Mesenchymal stem cell (in vitro differentiated cells and primary cell): ENCODE results near the gene MLN.

Experiments used
- DNase-seq: peaks from one replicate; pipeline ENCODE4 v3.0.0-alpha.2; 2013
- H2AFZ ChIP-seq: one replicate; pipeline ENCODE4 v1.6.1; 2013; ENCODE audit warnings: low read depth, mild to moderate bottlenecking, control low read depth, inconsistent platforms, low read length, moderate library complexity
- H2AK5ac ChIP-seq: 2 replicates; pipeline ENCODE4 v1.6.1; 2013; ENCODE audit warnings: low read length, moderate library complexity, mild to moderate bottlenecking, inconsistent platforms; ENCODE audit not compliant: severe bottlenecking
- H2BK120ac ChIP-seq: one replicate; pipeline ENCODE4 v1.6.1; 2013; ENCODE audit warnings: low read depth, mild to moderate bottlenecking, inconsistent platforms, low read length, moderate library complexity
- H2BK12ac ChIP-seq, 2 experiments: one replicate each; pipeline ENCODE4 v1.6.1; 2013; ENCODE audit warnings: inconsistent platforms in 2 of 2, low read length in 2 of 2, mild to moderate bottlenecking in 2 of 2, moderate library complexity in 2 of 2, control low read depth in 1 of 2
- H2BK15ac ChIP-seq: one replicate; pipeline ENCODE4 v1.6.1; 2013; ENCODE audit warnings: mild to moderate bottlenecking, low read depth, inconsistent platforms; ENCODE audit not compliant: poor library complexity, severe bottlenecking
- H2BK5ac ChIP-seq: 2 replicates; pipeline ENCODE4 v1.6.1; 2013; ENCODE audit warnings: low read depth, mild to moderate bottlenecking, low read length, control low read depth, inconsistent platforms; ENCODE audit not compliant: poor library complexity, severe bottlenecking
- H3K14ac ChIP-seq, 2 experiments: one replicate each; pipeline ENCODE4 v1.6.1; 2013; ENCODE audit warnings: inconsistent platforms in 2 of 2, low read length in 2 of 2, control low read depth in 1 of 2, mild to moderate bottlenecking in 1 of 2, moderate library complexity in 1 of 2
- H3K18ac ChIP-seq, 2 experiments: one replicate each; pipeline ENCODE4 v1.6.1; 2013; ENCODE audit warnings: inconsistent platforms in 2 of 2, low read length in 2 of 2, control low read depth in 1 of 2, low read depth in 1 of 2, mild to moderate bottlenecking in 1 of 2
- H3K23ac ChIP-seq, 2 experiments: one replicate each; pipeline ENCODE4 v1.6.1; 2013; ENCODE audit warnings: inconsistent platforms in 2 of 2, low read length in 2 of 2, mild to moderate bottlenecking in 2 of 2, moderate library complexity in 2 of 2, control low read depth in 1 of 2
- H3K27ac ChIP-seq: 2 replicates; pipeline ENCODE4 v1.5.1; 2013; ENCODE audit warnings: mild to moderate bottlenecking, moderate library complexity, low read length, control low read depth, inconsistent platforms; ENCODE audit not compliant: poor library complexity, severe bottlenecking
- H3K27me3 ChIP-seq, 2 experiments: 2 replicates each; pipeline versions ENCODE4 v1.6.1 to v1.7.0; 2013; ENCODE audit warnings: low read length in 2 of 2, mild to moderate bottlenecking in 2 of 2, moderate library complexity in 2 of 2, control low read depth in 1 of 2, inconsistent platforms in 1 of 2; ENCODE audit not compliant: control insufficient read depth in 1 of 2, insufficient read depth in 1 of 2
- H3K36me3 ChIP-seq, 2 experiments: 2 replicates each; pipeline versions ENCODE4 v1.6.1 to v1.7.0; 2013; ENCODE audit warnings: low read length in 2 of 2, control low read depth in 1 of 2, inconsistent platforms in 1 of 2, low read depth in 1 of 2, mild to moderate bottlenecking in 1 of 2; ENCODE audit not compliant: insufficient read depth in 2 of 2, control insufficient read depth in 1 of 2
- H3K4ac ChIP-seq, 2 experiments: one replicate each; pipeline ENCODE4 v1.6.1; 2013; ENCODE audit warnings: inconsistent platforms in 2 of 2, low read length in 2 of 2, mild to moderate bottlenecking in 2 of 2, moderate library complexity in 2 of 2, control low read depth in 1 of 2, low read depth in 1 of 2
- H3K4me1 ChIP-seq: 2 replicates; pipeline ENCODE4 v1.6.1; 2013; ENCODE audit warnings: low read depth, low read length, control low read depth; ENCODE audit not compliant: control insufficient read depth, insufficient read depth
- H3K4me2 ChIP-seq: 2 replicates; pipeline ENCODE4 v1.6.1; 2013; ENCODE audit warnings: low read length, mild to moderate bottlenecking, inconsistent platforms; ENCODE audit not compliant: poor library complexity, severe bottlenecking
- H3K4me3 ChIP-seq, 2 experiments: 2 replicates each; pipeline versions ENCODE4 v1.5.1 to v1.7.0; 2013; ENCODE audit warnings: low read length in 2 of 2, mild to moderate bottlenecking in 2 of 2, control low read depth in 1 of 2, low read depth in 1 of 2; ENCODE audit not compliant: insufficient read depth in 1 of 2
- H3K79me1 ChIP-seq: replicated peaks from 2 replicates; pipeline ENCODE4 v1.6.1; 2013; ENCODE audit warnings: mild to moderate bottlenecking, control low read depth, low read length, inconsistent platforms; ENCODE audit not compliant: poor library complexity, severe bottlenecking
- H3K9ac ChIP-seq: 2 replicates; pipeline ENCODE4 v1.7.0; 2013; ENCODE audit warnings: mild to moderate bottlenecking, low read length, moderate library complexity
- H3K9me3 ChIP-seq: 2 replicates; pipeline ENCODE4 v1.7.0; 2013; ENCODE audit warnings: mild to moderate bottlenecking, low read length; ENCODE audit not compliant: control insufficient read depth
- H4K8ac ChIP-seq: one replicate; pipeline ENCODE4 v1.6.1; 2013; ENCODE audit warnings: inconsistent platforms, mild to moderate bottlenecking, low read length, moderate library complexity
- H4K91ac ChIP-seq: one replicate; pipeline ENCODE4 v1.6.1; 2013; ENCODE audit warnings: mild to moderate bottlenecking, low read length, inconsistent platforms
- WGBS: methylation state at CpG from one replicate; pipeline ENCODE4 v1.1.7; 2013; ENCODE audit warnings: mixed read lengths; 5-methylcytosine and 5-hydroxymethylcytosine counted together

Gene MLN

GRCh38 chr6:33790910-33791309, 12.9 kb downstream of the MLN start:
- DNase-seq, result no peak
- Histone ChIP-seq H2BK12ac (peak overlapping the region in 1 of 2 experiments; percentile 32), H4K91ac (no peak overlapping the region), H3K4me1 (peaks cover 30% of the 10 kb centered on the region), H3K79me1 (peaks cover 16% of the 10 kb centered on the region), H3K27ac (no peak overlapping the region), H3K4me2 (no peak overlapping the region), H3K9me3 (no peaks in the 10 kb centered on the region), H2BK120ac (no peak overlapping the region), H3K36me3 (peaks cover under 1 to 6% of the 10 kb centered on the region in 2 experiments), H3K4me3 (no peak overlapping the region), H3K18ac (no peak overlapping the region), H4K8ac (no peak overlapping the region), H3K9ac (no peak overlapping the region), H3K4ac (no peak overlapping the region), H3K27me3 (peaks cover 0 to 34% of the 10 kb centered on the region in 2 experiments), H2AFZ (no peak overlapping the region), H3K23ac (no peak overlapping the region), H2AK5ac (peak overlapping the region; percentile 7), H2BK15ac (no peak overlapping the region), H2BK5ac (no peak overlapping the region), H3K14ac (no peak overlapping the region)
- 87% methylated on average over 5 of the region's 5 CpGs for WGBS

DNA sequence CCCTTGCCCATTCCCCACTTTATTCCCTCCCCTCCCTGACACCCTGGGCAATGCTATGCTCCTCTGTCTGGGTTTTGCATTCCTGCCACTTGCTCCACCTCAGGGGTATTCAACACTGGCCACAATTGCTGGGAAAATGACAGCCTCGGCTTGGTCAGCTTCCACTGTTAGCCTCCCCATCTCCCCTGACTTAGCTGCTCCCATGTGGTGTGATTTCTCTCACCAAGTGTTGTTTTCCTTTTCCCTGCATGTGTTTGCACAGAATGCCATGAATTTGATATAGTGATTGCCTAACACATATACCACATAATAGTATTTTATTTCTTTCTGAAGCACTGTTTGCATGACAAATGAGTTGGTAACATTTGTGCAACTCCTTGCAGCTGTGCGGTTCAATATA, 13.4 kb downstream of the MLN start:
- no peak overlapping the region for H3K4me2 ChIP-seq
- H3K4ac ChIP-seq, result no peak overlapping the region
- H3K23ac ChIP-seq, result no peak overlapping the region
- H2AK5ac ChIP-seq, result peak overlapping the region; percentile 35
- H3K27ac ChIP-seq, result no peak overlapping the region
- no peak overlapping the region for H2BK12ac ChIP-seq
- DNase-seq, result no peak
- no peak overlapping the region for H3K14ac ChIP-seq
- peak overlapping the region; percentile 45 for H2BK15ac ChIP-seq
- peaks cover 2 to 7% of the 10 kb centered on the region in 2 experiments for H3K36me3 ChIP-seq
- H3K79me1 ChIP-seq, result peaks cover 16% of the 10 kb centered on the region
- H3K9ac ChIP-seq, result no peak overlapping the region
- no peak overlapping the region for H3K18ac ChIP-seq
- H3K9me3 ChIP-seq, result no peaks in the 10 kb centered on the region
- no peak overlapping the region for H4K8ac ChIP-seq
- no peak overlapping the region for H2AFZ ChIP-seq
- H2BK120ac ChIP-seq, result no peak overlapping the region
- WGBS, result 98% methylated on average over 2 of the region's 2 CpGs
- H3K4me3 ChIP-seq, result no peak overlapping the region
- H3K4me1 ChIP-seq, result peaks cover 29% of the 10 kb centered on the region
- no peak overlapping the region for H4K91ac ChIP-seq
- H3K27me3 ChIP-seq, result peaks cover 0 to 30% of the 10 kb centered on the region in 2 experiments
- H2BK5ac ChIP-seq, result no peak overlapping the region

GRCh38 chr6:33789550-33789895, 14.3 kb downstream of the MLN start:
- 89% methylated on average over 10 of the region's 11 CpGs for WGBS
- peak overlapping the region in 1 of 2 experiments; percentile 84 for H3K4me3 ChIP-seq

GRCh38 chr6:33788694-33789549, 14.9 kb downstream of the MLN start, which contains the start of gene LEMD2:
Gene LEMD2 (minus strand): TSS chr6:33789130. CDS start chr6:33789116, 14 bp downstream.
- WGBS, result 6% methylated on average over 56 of the region's 86 CpGs
- Histone ChIP-seq H3K4me2 (peak within 1 kb of the TSS; percentile 66), H2BK12ac (peak within 1 kb of the TSS in 1 of 2 experiments; percentile 81), H2BK5ac (peak within 1 kb of the TSS; percentile 92), H2BK120ac (peak within 1 kb of the TSS; percentile 89), H4K91ac (peak within 1 kb of the TSS; percentile 94), H2BK15ac (peak within 1 kb of the TSS; percentile 88), H3K4ac (peak within 1 kb of the TSS; percentile 91 to 99), H4K8ac (peak within 1 kb of the TSS; percentile 96), H3K27me3 (peaks cover 0 to 15% of the 10 kb centered on the region in 2 experiments), H3K23ac (peak within 1 kb of the TSS in 1 of 2 experiments; percentile 87), H3K18ac (peak within 1 kb of the TSS; percentile 97 to 99), H2AFZ (peak within 1 kb of the TSS; percentile 88), H3K4me3 (peak within 1 kb of the TSS; percentile 84 to 93), H3K14ac (peak within 1 kb of the TSS in 1 of 2 experiments; percentile 98), H3K9ac (peak within 1 kb of the TSS; percentile 94), H2AK5ac (peak within 1 kb of the TSS; percentile 61), H3K9me3 (no peaks in the 10 kb centered on the region), H3K79me1 (peaks cover 23% of the 10 kb centered on the region), H3K4me1 (peaks cover 24% of the 10 kb centered on the region), H3K27ac (peak within 1 kb of the TSS; percentile 71), H3K36me3 (peaks cover 15 to 20% of the 10 kb centered on the region in 2 experiments)
- DNase-seq, result peak; percentile 93

More at GRCh38 chr6:33789550-33789895, 14.3 kb downstream of the MLN start:
- no peak overlapping the region for H2BK15ac ChIP-seq
- H2BK120ac ChIP-seq, result no peak overlapping the region
- peak overlapping the region; percentile 81 for H4K8ac ChIP-seq
- no peak overlapping the region for H3K27ac ChIP-seq
- no peak overlapping the region for H2BK5ac ChIP-seq
- peak overlapping the region; percentile 9 to 87 for H3K18ac ChIP-seq
- peak overlapping the region in 1 of 2 experiments; percentile 93 for H3K14ac ChIP-seq
- DNase-seq, result no peak
- H3K4ac ChIP-seq, result peak overlapping the region; percentile 9 to 97
- H3K27me3 ChIP-seq, result peaks cover 0 to 21% of the 10 kb centered on the region in 2 experiments
- peak overlapping the region; percentile 3 for H4K91ac ChIP-seq
- no peaks in the 10 kb centered on the region for H3K9me3 ChIP-seq
- peaks cover 24% of the 10 kb centered on the region for H3K4me1 ChIP-seq
- H3K23ac ChIP-seq, result peak overlapping the region in 1 of 2 experiments; percentile 79
- H3K79me1 ChIP-seq, result peaks cover 20% of the 10 kb centered on the region
- H2AK5ac ChIP-seq, result peak overlapping the region; percentile 49
- peak overlapping the region; percentile 94 for H3K9ac ChIP-seq
- H3K4me2 ChIP-seq, result peak overlapping the region; percentile 41
- peak overlapping the region in 1 of 2 experiments; percentile 81 for H2BK12ac ChIP-seq
- H3K36me3 ChIP-seq, result peaks cover 11 to 15% of the 10 kb centered on the region in 2 experiments
- H2AFZ ChIP-seq, result peak overlapping the region; percentile 18
